ENCODE measurements around the gene CSF3R.

Gene CSF3R

GRCh38 chr1:36457691-36458090 is 25.0 kb downstream of the CSF3R start:
- no peak for DNase-seq (ENCODE audit: low spot score)

DNA sequence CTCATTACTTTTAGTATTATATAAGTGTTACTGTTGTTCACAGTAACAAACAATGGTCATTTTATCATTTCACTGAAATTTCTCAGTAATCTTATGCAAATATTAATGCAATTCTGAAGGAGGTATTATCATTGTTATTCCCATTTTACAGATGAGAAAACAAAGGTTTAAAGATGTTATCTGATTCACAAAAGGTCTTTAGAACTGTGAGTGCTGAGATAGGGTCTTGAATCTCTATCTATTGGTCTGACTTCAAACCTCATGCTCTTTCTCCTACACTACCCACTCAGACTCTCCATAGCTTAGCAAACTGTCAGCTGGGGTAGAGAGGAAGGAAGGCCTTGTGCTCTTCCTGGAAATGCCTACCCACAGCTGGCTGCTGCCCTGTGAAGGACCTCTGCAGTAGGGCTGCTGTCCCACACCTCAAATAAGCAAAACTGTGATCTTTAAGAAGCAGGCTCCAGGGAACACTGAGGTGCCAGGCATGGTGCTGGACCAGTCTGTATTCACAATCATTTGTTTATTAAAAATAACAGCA is 26.3 kb downstream of the CSF3R start:
- no peak for DNase-seq (ENCODE audit: low spot score)

- DNase-seq (ENCODE audit: low spot score): peak; percentile 43
Measured at GRCh38 chr1:36455386-36455785, 27.3 kb downstream of the CSF3R start.

GRCh38 chr1:36453600-36454388 is 28.9 kb downstream of the CSF3R start:
- DNase-seq (ENCODE audit: low spot score): no peak

DNA sequence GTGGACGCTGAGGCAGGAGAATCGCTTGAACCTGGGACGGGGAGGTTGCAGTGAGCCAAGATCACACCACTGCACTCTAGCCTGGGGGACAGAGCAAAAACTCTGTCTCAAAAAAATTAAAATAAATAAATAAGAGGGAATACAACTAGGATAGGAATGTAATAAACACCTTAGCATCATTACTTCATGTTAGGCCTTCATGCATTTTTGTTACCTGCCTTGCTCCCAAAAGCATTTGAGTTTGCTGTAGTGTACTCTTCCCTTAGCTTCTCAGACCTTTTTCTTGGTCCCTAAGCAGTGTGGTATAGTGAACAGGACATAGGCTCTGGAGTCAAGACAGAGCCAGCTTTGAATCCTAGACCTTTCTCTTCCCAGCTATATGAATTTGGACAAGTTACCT is 29.7 kb downstream of the CSF3R start:
- no peak for DNase-seq (ENCODE audit: low spot score)

DNA sequence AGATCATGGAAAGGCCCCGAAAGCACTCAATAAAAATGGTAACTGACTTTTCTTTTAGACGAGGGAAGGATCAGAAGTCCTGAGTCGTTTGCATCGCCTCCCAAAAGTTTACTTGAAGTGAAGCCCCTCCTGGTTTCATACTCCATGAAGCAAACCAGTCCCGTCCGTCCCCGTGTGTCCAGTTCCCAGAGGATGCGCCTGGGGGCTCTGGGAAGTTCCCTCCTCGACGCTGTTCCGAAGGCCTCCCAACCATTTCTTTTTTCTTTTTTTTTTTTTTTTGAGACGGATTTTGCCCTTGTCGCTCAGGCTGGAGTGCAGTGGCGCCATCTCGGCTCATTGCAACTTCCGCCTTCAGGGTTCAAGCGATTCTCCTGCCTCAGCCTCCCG is 31.8 kb downstream of the CSF3R start:
- DNase-seq (ENCODE audit: low spot score): no peak

GRCh38 chr1:36450270-36450918 is 32.3 kb downstream of the CSF3R start, which contains the start of gene OSCP1:
Gene OSCP1 (minus strand): TSS chr1:36450451. CDS start chr1:36450369, 82 bp downstream.
- DNase-seq (ENCODE audit: low spot score): peak; percentile 94

GRCh38 chr1:36448530-36449056 is 34.1 kb downstream of the CSF3R start:
- no peak for DNase-seq (ENCODE audit: low spot score)

GRCh38 chr1:36447450-36447849 is 35.3 kb downstream of the CSF3R start:
- DNase-seq (ENCODE audit: low spot score): no peak

- DNase-seq (ENCODE audit: low spot score): no peak
Measured at GRCh38 chr1:36446746-36447145, 36.0 kb downstream of the CSF3R start.

DNA sequence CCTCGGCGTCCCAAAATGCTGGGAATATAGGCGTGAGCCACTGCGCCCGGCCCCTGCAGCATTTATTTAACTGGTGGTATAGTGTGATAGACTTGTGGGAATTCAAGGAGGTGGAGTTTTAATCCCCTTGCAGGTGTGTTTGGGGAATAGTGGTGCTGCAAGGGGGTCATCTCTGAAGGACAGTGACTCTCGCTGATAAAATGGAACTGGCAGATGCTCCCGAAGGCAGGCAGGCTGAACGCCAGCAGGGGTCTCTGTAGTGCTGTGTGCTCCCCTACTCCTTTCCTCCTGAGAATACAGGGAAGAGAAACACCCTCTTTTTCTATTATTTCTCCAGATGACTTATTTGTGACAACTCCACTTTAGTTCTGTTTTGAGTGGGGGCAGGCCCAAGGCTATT is 36.4 kb downstream of the CSF3R start:
- no peak for DNase-seq (ENCODE audit: low spot score)

GRCh38 chr1:36443297-36443696 is 39.4 kb downstream of the CSF3R start:
- no peak for DNase-seq (ENCODE audit: low spot score)

GRCh38 chr1:36442337-36442736 is 40.4 kb downstream of the CSF3R start:
- no peak for DNase-seq (ENCODE audit: low spot score)

- no peak for DNase-seq (ENCODE audit: low spot score)
Measured at GRCh38 chr1:36440646-36441045, 42.1 kb downstream of the CSF3R start.

DNA sequence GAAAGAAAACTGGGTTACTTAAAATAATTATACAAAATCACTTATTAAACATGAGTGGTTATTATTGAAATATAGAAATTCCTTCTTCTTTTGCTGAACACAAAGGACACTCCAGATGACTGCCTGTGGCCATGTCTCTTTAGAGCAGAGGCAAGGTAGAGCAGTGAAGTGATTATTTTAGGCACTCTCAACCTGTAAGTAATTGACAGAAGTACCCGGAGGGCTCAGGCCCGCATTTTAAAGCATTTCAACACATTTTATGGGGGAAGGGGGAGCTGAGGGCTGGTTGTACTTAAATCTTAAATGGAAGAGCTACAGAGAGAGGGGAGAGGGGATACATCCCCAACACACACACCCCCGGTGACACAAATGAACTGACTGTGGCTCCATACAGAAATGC is 42.7 kb downstream of the CSF3R start:
- DNase-seq (ENCODE audit: low spot score): no peak

DNA sequence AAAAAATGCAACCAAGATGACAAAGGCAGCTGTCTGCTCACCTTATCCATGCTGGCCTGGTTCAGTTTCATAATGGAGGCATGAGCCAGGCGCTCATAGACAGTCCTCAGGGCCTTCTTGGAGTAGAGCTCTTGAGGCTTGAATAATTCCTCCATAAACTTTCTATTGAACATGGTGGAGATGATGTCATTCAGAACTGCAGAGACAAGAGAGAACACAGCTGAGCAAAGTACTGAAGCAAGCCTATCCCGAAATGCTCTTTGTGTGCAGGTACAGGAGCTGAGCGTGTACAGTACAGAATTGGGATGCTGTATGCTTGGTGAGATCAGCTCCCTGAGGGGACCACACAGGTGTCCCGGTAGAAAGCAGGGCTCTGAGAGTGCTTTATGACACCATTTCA is 44.0 kb downstream of the CSF3R start:
- no peak for DNase-seq (ENCODE audit: low spot score)

- DNase-seq (ENCODE audit: low spot score): no peak
Measured at GRCh38 chr1:36436821-36437220, 45.9 kb downstream of the CSF3R start.

DNA sequence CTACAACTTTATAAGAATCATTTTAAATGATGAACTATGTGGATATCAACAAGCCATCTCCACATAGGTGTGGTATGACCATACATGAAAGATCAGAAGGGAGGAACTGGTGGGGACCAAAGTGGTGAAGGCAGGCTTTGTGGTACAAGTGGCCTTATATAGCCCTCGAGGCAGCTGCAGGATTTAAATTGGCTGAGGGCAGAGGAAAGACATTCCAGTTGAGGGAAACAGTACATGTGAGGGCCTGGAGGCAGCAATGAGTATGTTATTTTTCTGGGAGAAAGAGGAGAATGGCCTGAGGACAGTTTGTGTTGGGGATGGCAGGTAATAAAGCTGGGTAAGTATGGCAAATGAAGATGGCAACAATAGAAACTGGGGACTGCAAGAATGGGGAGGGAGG is 49.6 kb downstream of the CSF3R start:
- no peak for DNase-seq (ENCODE audit: low spot score)

DNA sequence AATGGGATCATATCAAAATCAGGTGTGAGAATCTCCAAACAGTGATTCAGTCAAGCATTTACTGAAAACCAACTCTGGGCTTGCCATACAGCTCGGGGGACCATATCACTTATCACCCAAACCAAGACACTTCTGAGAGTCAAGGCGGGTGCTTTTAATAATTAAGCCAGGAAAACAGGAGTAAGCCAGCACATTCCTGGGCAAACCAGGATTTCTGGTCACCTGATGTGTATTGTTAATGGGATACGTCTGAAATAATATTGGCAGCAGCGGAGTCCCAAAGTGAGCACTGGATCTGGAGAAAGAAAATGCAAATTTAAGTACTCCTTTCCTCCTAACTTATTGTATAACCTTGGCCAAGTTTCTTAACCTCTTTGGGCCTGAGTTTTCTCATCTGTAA is 50.1 kb downstream of the CSF3R start:
- DNase-seq (ENCODE audit: low spot score): no peak

DNA sequence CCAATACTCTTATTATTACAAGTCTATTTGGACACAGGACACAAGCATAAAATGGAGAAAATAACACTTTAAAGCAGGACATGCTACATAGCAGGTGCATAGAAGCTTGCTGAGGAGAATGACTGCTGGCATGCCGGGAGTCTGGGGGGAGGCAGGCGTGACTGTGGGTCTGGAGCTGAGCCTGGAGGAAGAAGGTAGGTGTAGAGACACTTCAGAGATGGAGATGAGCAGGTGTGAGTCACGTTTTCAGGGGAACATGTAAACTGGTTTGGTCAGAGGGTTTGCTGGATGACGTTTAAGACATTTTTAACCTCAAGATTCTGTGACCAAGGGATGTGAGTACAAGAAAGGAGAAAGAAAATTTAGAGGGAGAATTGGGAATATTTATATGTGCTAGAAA is 56.9 kb downstream of the CSF3R start:
- no peak for DNase-seq (ENCODE audit: low spot score)

DNA sequence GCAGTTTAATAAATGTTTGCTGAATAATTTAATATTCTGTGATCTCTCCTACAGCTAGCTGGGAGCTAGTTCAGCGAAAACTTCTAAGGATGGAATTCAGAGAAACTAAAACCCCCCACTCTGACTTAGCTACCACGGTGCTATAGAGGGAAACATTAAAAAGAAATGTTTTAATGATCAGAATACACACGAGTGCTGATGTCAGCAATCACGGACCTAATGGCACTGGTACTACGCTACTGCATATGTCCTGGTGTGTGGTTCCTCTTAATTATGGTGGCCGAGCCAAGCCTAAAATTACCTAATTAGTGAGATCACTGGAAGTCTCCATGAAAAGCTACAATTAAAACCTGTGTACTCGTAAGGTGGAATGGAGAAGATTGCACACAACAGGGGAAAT is 61.1 kb downstream of the CSF3R start:
- DNase-seq (ENCODE audit: low spot score): no peak

GRCh38 chr1:36420836-36421317 is 61.8 kb downstream of the CSF3R start:
- DNase-seq (ENCODE audit: low spot score): peak; percentile 75

DNA sequence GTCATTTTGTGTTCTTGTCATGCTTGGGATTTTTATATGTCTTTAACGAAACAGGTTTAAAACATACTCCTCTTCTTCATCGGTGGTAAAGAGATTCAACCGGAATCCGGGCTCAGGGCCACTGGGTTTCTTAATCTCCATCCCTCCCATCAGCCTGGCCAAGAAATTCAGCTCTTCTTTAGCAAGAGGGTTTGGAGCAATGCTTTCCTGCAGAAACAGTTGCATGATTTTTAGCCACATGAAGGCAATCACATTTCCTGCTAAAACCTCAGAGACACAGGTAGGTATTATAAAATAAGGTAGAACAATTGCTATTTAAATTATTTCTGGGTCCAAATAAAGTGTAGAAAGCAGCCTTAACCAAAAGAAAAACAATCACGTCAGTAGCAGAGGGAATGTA is 62.3 kb downstream of the CSF3R start:
- no peak for DNase-seq (ENCODE audit: low spot score)

All from putamen (tissue), 1 donor.